Vagina (tissue), 2 donors: ENCODE data around the gene RPE65.

Source experiments
- CTCF ChIP-seq, 3 experiments: fragments of 450-650 bp in 2 of 3; fragments of 200-600 bp in 1 of 3; sonication (generic) in 1 of 3; IDR thresholded peaks; one replicate each; pipeline ENCODE4 v1.5.1; 2017 to 2019; ENCODE audit warnings: antibody characterized with exemption in 3 of 3, mild to moderate bottlenecking in 2 of 3, moderate library complexity in 2 of 3
- POLR2A ChIP-seq, 2 donors: fragments of 450-650 bp; IDR thresholded peaks; one replicate each; pipeline ENCODE4 v1.6.1; 2017; ENCODE audit warnings: antibody characterized with exemption in 2 of 2, mild to moderate bottlenecking in 2 of 2, moderate library complexity in 2 of 2

GRCh38 chr1:68431076-68431475 is 18.7 kb downstream of the RPE65 start:
- no peak for TF ChIP-seq POLR2A (IDR thresholded peaks at IDR 0.05)
- no peak for TF ChIP-seq CTCF (IDR thresholded peaks at IDR 0.05)
